B cell (primary cell): ENCODE measurements around the gene SHH. TPM values are rescaled to one million over a fixed set of nuclear protein-coding genes. Genes with fewer than 3 reads are reported as not detected.

Experiments
- ATAC-seq: fragments of 200-7000 bp; cut with Tn5 transposase; one replicate; pipeline ENCODE4 v1.10.0; 2021; ENCODE audit warnings: low read depth, mild to moderate bottlenecking, moderate number of reproducible peaks, moderate library complexity
- CTCF ChIA-PET: fragments of 350-600 bp; sonication (Branson Sonifier 250); formaldehyde crosslinking; loops from one replicate; lab custom pipeline; 2021; ENCODE audit warnings: antibody characterized with exemption, inconsistent platforms; lab: Charles Lee
- POLR2A ChIA-PET: fragments of 350-600 bp; sonication (Branson Sonifier 250); formaldehyde crosslinking; loops from one replicate; lab custom pipeline; 2021; ENCODE audit warnings: antibody characterized with exemption; lab: Charles Lee
- DNase-seq: peaks from one replicate; pipeline ENCODE4 v3.0.0; 2013
- H2AFZ ChIP-seq: 2 replicates; pipeline ENCODE4 v1.6.1; 2012; ENCODE audit warnings: mild to moderate bottlenecking, low read depth, low read length; ENCODE audit not compliant: insufficient read depth, poor library complexity, severe bottlenecking
- H3K27ac ChIP-seq, 2 donors: 1 replicate in 1 of 2; 2 replicates in 1 of 2; pipeline ENCODE4 v1.5.1; 2012 to 2013; ENCODE audit warnings: low read length in 2 of 2, mild to moderate bottlenecking in 2 of 2, moderate library complexity in 1 of 2
- H3K27me3 ChIP-seq, 4 experiments: fragments of 200-600 bp in 1 of 4; sonication (generic) in 1 of 4; replicated peaks in 1 of 4; 1 replicate in 2 of 4; 2 replicates in 2 of 4; pipeline versions ENCODE4 v1.6.1 to v1.7.0; 2013 to 2016; ENCODE audit warnings: low read length in 3 of 4, mild to moderate bottlenecking in 2 of 4, mixed read lengths in 1 of 4, moderate library complexity in 1 of 4; ENCODE audit not compliant: insufficient read depth in 4 of 4, control insufficient read depth in 3 of 4; ENCODE audit errors: control extremely low read depth in 1 of 4
- H3K36me3 ChIP-seq, 2 experiments: replicated peaks in 1 of 2; 1 replicate in 1 of 2; 2 replicates in 1 of 2; pipeline versions ENCODE4 v1.6.1 to v1.7.1; 2013; ENCODE audit warnings: low read length in 1 of 2; ENCODE audit not compliant: insufficient read depth in 2 of 2, control insufficient read depth in 1 of 2; ENCODE audit errors: control extremely low read depth in 1 of 2, extremely low read depth in 1 of 2
- H3K4me1 ChIP-seq, 2 donors: fragments of 200-600 bp in 1 of 2; sonication (generic) in 1 of 2; 1 replicate in 1 of 2; 2 replicates in 1 of 2; pipeline versions ENCODE4 v1.5.1 to v1.6.1; 2013 to 2017; ENCODE audit warnings: low read length in 2 of 2; ENCODE audit not compliant: control insufficient read depth in 2 of 2, insufficient read depth in 2 of 2
- H3K4me2 ChIP-seq: replicated peaks from 2 replicates; pipeline ENCODE3; 2012; ENCODE audit warnings: mild to moderate bottlenecking, low read depth, low read length; ENCODE audit not compliant: poor library complexity, severe bottlenecking
- H3K4me3 ChIP-seq, 5 experiments: fragments of 200-600 bp in 1 of 5; sonication (generic) in 1 of 5; 1 replicate in 3 of 5; 2 replicates in 2 of 5; pipeline versions ENCODE4 v1.5.1 to v1.7.0; 2011 to 2016; ENCODE audit warnings: low read length in 4 of 5, mild to moderate bottlenecking in 4 of 5, low read depth in 2 of 5, control low read depth in 1 of 5, moderate library complexity in 1 of 5; ENCODE audit not compliant: insufficient read depth in 1 of 5; ENCODE audit errors: control extremely low read depth in 1 of 5, extremely low read depth in 1 of 5
- H3K79me2 ChIP-seq: fragments of 200-600 bp; sonication (generic); one replicate; pipeline ENCODE4 v1.6.0; 2016; ENCODE audit warnings: low read length; ENCODE audit not compliant: control insufficient read depth, insufficient read depth
- H3K9ac ChIP-seq: fragments of 200-600 bp; sonication (generic); 2 replicates; pipeline ENCODE4 v1.6.1; 2017; ENCODE audit warnings: mild to moderate bottlenecking, low read length, moderate library complexity
- H3K9me3 ChIP-seq, 3 donors: one replicate each; pipeline versions ENCODE4 v1.6.1 to v1.7.1; 2013; ENCODE audit warnings: low read length in 2 of 3; ENCODE audit not compliant: control insufficient read depth in 2 of 3, insufficient read depth in 1 of 3; ENCODE audit errors: control extremely low read depth in 1 of 3
- H4K20me1 ChIP-seq: 2 replicates; pipeline ENCODE4 v1.6.0; 2012; ENCODE audit warnings: mild to moderate bottlenecking, low read length; ENCODE audit not compliant: insufficient read depth, control insufficient read depth, poor library complexity, severe bottlenecking
- H3K27ac Mint-ChIP-seq: one replicate; pipeline ENCODE4 v1.8.0; 2021; ENCODE audit warnings: mixed read lengths
- H3K27me3 Mint-ChIP-seq: one replicate; pipeline ENCODE4 v1.8.0; 2021; ENCODE audit warnings: mixed read lengths
- H3K4me1 Mint-ChIP-seq: one replicate; pipeline ENCODE4 v1.8.0; 2021; ENCODE audit warnings: mixed read lengths
- H3K4me3 Mint-ChIP-seq: one replicate; pipeline ENCODE4 v1.8.0; 2021; ENCODE audit warnings: mixed read lengths
- H3K9me3 Mint-ChIP-seq: one replicate; pipeline ENCODE4 v1.8.0; 2022; ENCODE audit warnings: mixed read lengths; ENCODE audit not compliant: insufficient read depth
- EZH2 ChIP-seq: IDR thresholded peaks from 2 replicates; pipeline ENCODE4 v1.6.1; 2012; ENCODE audit warnings: borderline replicate concordance, low read depth, mild to moderate bottlenecking, moderate library complexity, low read length; ENCODE audit not compliant: insufficient read depth, poor library complexity, severe bottlenecking
- WGBS: methylation state at CpG from one replicate; pipeline ENCODE4 v1.1.5; 2013; ENCODE audit warnings: missing lambda C conversion rate; ENCODE audit not compliant: insufficient coverage; 5-methylcytosine and 5-hydroxymethylcytosine counted together
- intact Hi-C: fragments of 100-400 bp; cut with micrococcal nuclease; formaldehyde crosslinking; loops from one replicate; pipeline ENCODE4 v1.10.0; 2022
- polyA plus RNA-seq: library from polyadenylated mRNA; depleted of rRNA; stranded (reverse); fragments of >200 nt; gene quantifications from 2 replicates; pipeline ENCODE4 v1.2.3, GENCODE V29; 2012
- total RNA-seq, 2 donors: library from RNA; stranded (reverse); fragments of 120-200 nt in 1 of 2; gene quantifications; 1 replicate in 1 of 2; 2 replicates in 1 of 2; pipeline versions ENCODE4 v1.2.3 to v1.2.4, GENCODE V29; 2013 to 2022
- TF ChIP-seq, protein P1 (sequence below): fragments of 200-600 bp; IDR thresholded peaks from one replicate; pipeline ENCODE4 v1.8.0; 2022; ENCODE audit warnings: antibody characterized with exemption, mild to moderate bottlenecking

SHH gene
- total and polyA plus RNA-seq, 2 donors (not counting 1 experiment from before 2014, with no cell fraction given) = not detected

DNA sequence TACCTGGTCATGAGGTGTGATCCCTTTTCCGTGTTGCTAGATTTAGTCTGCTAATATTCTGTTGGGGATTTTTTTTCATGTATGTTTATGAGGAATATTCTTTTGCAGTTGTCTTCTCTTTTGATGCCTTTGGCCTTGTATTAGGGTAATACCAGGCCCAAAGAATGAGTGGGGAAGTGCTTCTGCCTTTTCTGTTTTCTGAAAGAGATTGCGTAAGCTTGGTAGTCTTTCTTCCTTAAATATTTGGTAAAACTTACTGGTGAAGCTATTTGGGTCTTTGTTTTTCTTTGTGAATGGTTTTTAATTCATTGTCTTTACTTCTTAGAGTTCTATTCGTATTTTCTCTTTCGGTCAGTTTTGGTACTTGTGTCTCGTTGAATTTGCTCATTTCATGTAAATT lies 51.1 kb downstream of the SHH start:
- DNase-seq = no peak
- intact Hi-C loops = no loop called here
- H3K4me3 Mint-ChIP-seq = no peak overlapping the region
- H3K27me3 ChIP-seq = no peaks in the 10 kb centered on the region
- WGBS = 100% methylated on average over 1 of the region's 5 CpGs
- POLR2A ChIA-PET = no interaction called here
- peaks cover 27% of the 10 kb centered on the region in 2 donors for H3K4me1 ChIP-seq
- no peaks in the 10 kb centered on the region for H3K27me3 Mint-ChIP-seq
- H3K4me1 Mint-ChIP-seq = peaks cover 51% of the 10 kb centered on the region
- no peak overlapping the region for H3K27ac Mint-ChIP-seq
- no peaks in the 10 kb centered on the region for H3K9me3 Mint-ChIP-seq
- peaks cover 77% of the 10 kb centered on the region for H3K79me2 ChIP-seq
- no peak overlapping the region for H3K4me2 ChIP-seq
- no peak overlapping the region for H2AFZ ChIP-seq
- no peak overlapping the region for H3K9ac ChIP-seq
- H3K4me3 ChIP-seq = no peak overlapping the region
- H3K27ac ChIP-seq = no peak overlapping the region
- peaks cover 4 to 38% of the 10 kb centered on the region in 2 experiments for H3K36me3 ChIP-seq
- peaks cover 79% of the 10 kb centered on the region for H4K20me1 ChIP-seq
- H3K9me3 ChIP-seq = no peaks in the 10 kb centered on the region
- CTCF ChIA-PET = interaction anchor here (1.9 kb wide), 1 partner anchor 163 kb away, joined by 16 read pairs; no protein-coding TSS in a partner anchor
- ATAC-seq = no peak
- TF ChIP-seq EZH2 = no peak
- TF ChIP-seq, protein P1, sequence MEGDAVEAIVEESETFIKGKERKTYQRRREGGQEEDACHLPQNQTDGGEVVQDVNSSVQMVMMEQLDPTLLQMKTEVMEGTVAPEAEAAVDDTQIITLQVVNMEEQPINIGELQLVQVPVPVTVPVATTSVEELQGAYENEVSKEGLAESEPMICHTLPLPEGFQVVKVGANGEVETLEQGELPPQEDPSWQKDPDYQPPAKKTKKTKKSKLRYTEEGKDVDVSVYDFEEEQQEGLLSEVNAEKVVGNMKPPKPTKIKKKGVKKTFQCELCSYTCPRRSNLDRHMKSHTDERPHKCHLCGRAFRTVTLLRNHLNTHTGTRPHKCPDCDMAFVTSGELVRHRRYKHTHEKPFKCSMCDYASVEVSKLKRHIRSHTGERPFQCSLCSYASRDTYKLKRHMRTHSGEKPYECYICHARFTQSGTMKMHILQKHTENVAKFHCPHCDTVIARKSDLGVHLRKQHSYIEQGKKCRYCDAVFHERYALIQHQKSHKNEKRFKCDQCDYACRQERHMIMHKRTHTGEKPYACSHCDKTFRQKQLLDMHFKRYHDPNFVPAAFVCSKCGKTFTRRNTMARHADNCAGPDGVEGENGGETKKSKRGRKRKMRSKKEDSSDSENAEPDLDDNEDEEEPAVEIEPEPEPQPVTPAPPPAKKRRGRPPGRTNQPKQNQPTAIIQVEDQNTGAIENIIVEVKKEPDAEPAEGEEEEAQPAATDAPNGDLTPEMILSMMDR = no peak

DNA sequence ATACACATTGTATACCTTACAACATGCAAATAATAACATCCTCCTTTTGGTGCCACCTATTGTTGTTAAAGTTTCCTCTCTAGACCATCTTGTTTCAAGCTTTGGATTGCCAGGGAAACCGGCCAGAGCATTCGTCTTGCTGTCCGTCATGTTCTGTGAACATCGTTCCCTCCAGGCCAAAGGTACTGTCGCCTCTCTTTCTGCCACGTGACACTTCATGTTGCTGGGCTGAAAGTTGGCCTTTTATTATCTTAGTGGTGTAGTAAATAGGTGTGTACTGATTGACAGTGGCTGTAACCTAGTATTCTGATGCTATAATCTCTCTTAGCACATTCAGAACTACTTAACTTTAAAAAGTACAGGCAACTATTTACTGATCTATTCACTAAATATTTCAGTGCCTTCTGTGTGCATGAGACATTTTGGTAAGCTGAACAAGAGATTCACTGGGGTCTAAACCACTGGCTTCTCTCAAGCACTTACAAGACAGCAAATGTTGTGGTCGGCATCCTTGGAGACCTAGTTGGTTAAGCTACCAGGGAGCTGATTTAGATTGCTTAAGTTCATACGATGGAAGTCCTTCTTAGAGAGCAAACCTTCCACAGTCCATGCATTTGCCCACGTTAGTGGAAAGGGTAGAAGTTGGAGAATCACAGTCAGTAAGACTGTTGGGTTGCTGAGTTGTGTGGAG lies 52.4 kb downstream of the SHH start:
- CTCF ChIA-PET = interaction anchor here (0.6 kb wide), 1 partner anchor 19 kb away, joined by 3 read pairs; no protein-coding TSS in a partner anchor
- Histone ChIP-seq H3K36me3 (peaks cover 2 to 25% of the 10 kb centered on the region in 2 experiments), H3K27ac (no peak overlapping the region), H3K9ac (no peak overlapping the region), H3K27me3 (no peaks in the 10 kb centered on the region), H3K4me3 (no peak overlapping the region), H3K9me3 (no peaks in the 10 kb centered on the region), H3K4me2 (no peak overlapping the region), H2AFZ (no peak overlapping the region), H3K4me1 (peaks cover 27 to 32% of the 10 kb centered on the region in 2 donors), H3K79me2 (peaks cover 84% of the 10 kb centered on the region), H4K20me1 (peaks cover 92% of the 10 kb centered on the region)
- Mint-ChIP-seq H3K4me1 (peaks cover 61% of the 10 kb centered on the region), H3K9me3 (no peaks in the 10 kb centered on the region), H3K4me3 (no peak overlapping the region), H3K27ac (no peak overlapping the region), H3K27me3 (no peaks in the 10 kb centered on the region)
- POLR2A ChIA-PET = interaction anchor here (0.7 kb wide), 1 partner anchor 35 kb away, joined by 8 read pairs; no protein-coding TSS in a partner anchor
- intact Hi-C loops = loop anchor here (5.0 kb wide), 1 partner anchor 38 kb away; no protein-coding TSS in a partner anchor
- 97% methylated on average over 8 of the region's 9 CpGs for WGBS
- TF ChIP-seq, protein P1 = no peak
- TF ChIP-seq EZH2 = no peak
- ATAC-seq (no peak), DNase-seq (no peak)
